Caco-2 (cell line): Measurements from ENCODE around the gene SOCS4. TPM values are rescaled to one million over a fixed set of nuclear protein-coding genes. Genes with fewer than 3 reads are reported as not detected.

Source experiments
- BruUV-seq: library from RNA; stranded (reverse); fragments of 400-500 nt; replicated peaks from 2 replicates; lab custom pipeline; 2021; lab: Mats Ljungman, UMichigan
- CTCF ChIA-PET: fragments of 300-600 bp; sonication (Branson Sonifier 250); formaldehyde crosslinking; loops from one replicate; lab custom pipeline; 2022; ENCODE audit warnings: antibody characterized with exemption; lab: Charles Lee
- POLR2A ChIA-PET: fragments of 300-600 bp; sonication (Branson Sonifier 250); formaldehyde crosslinking; loops from one replicate; lab custom pipeline; 2022; ENCODE audit warnings: antibody characterized with exemption; lab: Charles Lee
- DNase-seq, 2 experiments: peaks; one replicate each; pipeline versions ENCODE4 v3.0.0 to v3.0.0-alpha.2; 2020 to 2022
- H3K27me3 ChIP-seq: replicated peaks from 2 replicates; pipeline ENCODE4 v1.6.0; 2011; ENCODE audit warnings: low read length; ENCODE audit not compliant: control insufficient read depth, insufficient read depth
- H3K36me3 ChIP-seq: 2 replicates; pipeline ENCODE4 v1.5.1; 2011; ENCODE audit warnings: low read length; ENCODE audit not compliant: control insufficient read depth, insufficient read depth
- H3K4me1 ChIP-seq: fragments of 250-450 bp; sonication (Bioruptor Pico); 2 replicates; pipeline ENCODE4 v1.5.1; 2020; ENCODE audit warnings: mild to moderate bottlenecking
- H3K4me3 ChIP-seq: 2 replicates; pipeline ENCODE4 v1.5.1; 2011; ENCODE audit warnings: low read depth, mild to moderate bottlenecking, control low read depth, low read length
- H3K9me3 ChIP-seq: fragments of 250-450 bp; sonication (Bioruptor Pico); 2 replicates; pipeline ENCODE4 v1.5.1; 2020; ENCODE audit warnings: mild to moderate bottlenecking, moderate library complexity
- H3K27ac Mint-ChIP-seq: one replicate; pipeline ENCODE4 v1.8.0; 2022; ENCODE audit warnings: mixed read lengths; ENCODE audit not compliant: unreplicated experiment
- H3K27me3 Mint-ChIP-seq: one replicate; pipeline ENCODE4 v1.8.0; 2022; ENCODE audit warnings: mixed read lengths; ENCODE audit not compliant: insufficient read depth, unreplicated experiment
- H3K36me3 Mint-ChIP-seq: one replicate; pipeline ENCODE4 v1.8.0; 2022; ENCODE audit warnings: mild to moderate bottlenecking, mixed read lengths; ENCODE audit not compliant: insufficient read depth, unreplicated experiment
- H3K4me1 Mint-ChIP-seq: one replicate; pipeline ENCODE4 v1.8.0; 2022; ENCODE audit warnings: low read depth, mixed read lengths; ENCODE audit not compliant: unreplicated experiment
- H3K4me3 Mint-ChIP-seq: one replicate; pipeline ENCODE4 v1.8.0; 2022; ENCODE audit warnings: mild to moderate bottlenecking, moderate library complexity, mixed read lengths; ENCODE audit not compliant: unreplicated experiment
- H3K9me3 Mint-ChIP-seq: one replicate; pipeline ENCODE4 v1.8.0; 2022; ENCODE audit warnings: mixed read lengths; ENCODE audit not compliant: unreplicated experiment
- intact Hi-C: fragments of 100-400 bp; cut with micrococcal nuclease; formaldehyde crosslinking; loops from one replicate; pipeline ENCODE4 v1.10.0; 2022; ENCODE audit not compliant: unreplicated experiment
- total RNA-seq: library from RNA; stranded (reverse); gene quantifications from 2 replicates; pipeline ENCODE4 v1.2.3, GENCODE V29; 2022
- TF ChIP-seq, protein P1 (sequence below), 2 experiments: fragments of 200-600 bp in 1 of 2; IDR thresholded peaks; 1 replicate in 1 of 2; 2 replicates in 1 of 2; pipeline versions ENCODE4 v1.5.1 to v1.8.0; 2011 to 2022; ENCODE audit warnings: antibody characterized with exemption in 1 of 2, control low read depth in 1 of 2, inconsistent platforms in 1 of 2, low read depth in 1 of 2, low read length in 1 of 2, mild to moderate bottlenecking in 1 of 2, moderate library complexity in 1 of 2; ENCODE audit not compliant: insufficient read depth in 1 of 2, severe bottlenecking in 1 of 2, unreplicated experiment in 1 of 2

Gene SOCS4
- total RNA-seq, 1 experiment from 2014 or later: 24.8 TPM

DNA sequence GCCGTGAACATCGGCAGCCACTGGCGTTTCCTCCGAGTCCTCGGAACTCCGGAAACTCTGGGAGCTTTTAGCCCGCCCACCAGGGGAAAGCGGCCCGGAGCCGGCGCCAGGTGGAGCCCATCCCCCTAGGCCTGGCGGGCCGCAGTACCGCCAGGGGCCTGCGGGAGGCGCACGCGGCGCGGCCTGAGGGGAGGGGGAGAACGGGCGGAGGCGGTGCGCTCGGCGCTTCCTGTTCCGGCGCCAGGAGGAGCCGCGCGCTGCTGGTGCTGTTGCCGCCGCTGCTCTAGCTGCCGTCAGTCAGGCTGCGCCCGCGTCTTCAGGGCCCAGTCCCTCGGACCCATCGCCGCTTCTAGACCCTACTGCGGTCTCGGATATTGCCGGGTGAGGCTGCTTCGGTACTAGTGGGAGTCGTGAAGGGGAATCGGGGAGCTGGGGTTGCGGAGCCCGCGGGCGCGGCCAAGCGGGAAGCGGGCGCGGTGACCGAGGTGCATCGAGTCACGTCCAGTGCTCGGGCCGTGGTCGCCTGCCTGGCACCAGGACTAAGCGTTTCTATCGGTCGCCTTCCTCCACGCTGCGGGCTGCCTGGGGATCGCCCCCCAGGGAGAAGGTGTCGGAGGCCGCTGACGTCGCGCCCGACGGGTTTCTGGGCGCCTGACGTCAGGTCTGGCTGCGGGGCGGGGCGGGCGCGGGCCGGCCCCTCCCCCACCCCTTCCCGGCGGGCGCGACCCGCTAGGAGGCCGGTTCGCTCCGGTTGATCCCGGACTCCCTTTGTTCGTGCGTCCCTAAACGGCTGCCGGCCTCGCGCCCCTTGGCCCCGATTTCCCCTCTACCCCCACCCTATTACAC, 24.6 kb downstream of the SOCS4 start, which contains the start of gene MAPK1IP1L:
MAPK1IP1L (plus strand) TSS at position 225 of the 846 bp plus-strand sequence. CDS start 10,037 bp downstream, outside the sequence.
- peak within 1 kb of the TSS; percentile 93 for H3K4me3 ChIP-seq
- intact Hi-C loops: loop anchor here (1.0 kb wide), 3 partner anchors 24 to 110 kb away; partner anchors contain the start of genes SOCS4 and WDHD1
- TF ChIP-seq, protein P1, sequence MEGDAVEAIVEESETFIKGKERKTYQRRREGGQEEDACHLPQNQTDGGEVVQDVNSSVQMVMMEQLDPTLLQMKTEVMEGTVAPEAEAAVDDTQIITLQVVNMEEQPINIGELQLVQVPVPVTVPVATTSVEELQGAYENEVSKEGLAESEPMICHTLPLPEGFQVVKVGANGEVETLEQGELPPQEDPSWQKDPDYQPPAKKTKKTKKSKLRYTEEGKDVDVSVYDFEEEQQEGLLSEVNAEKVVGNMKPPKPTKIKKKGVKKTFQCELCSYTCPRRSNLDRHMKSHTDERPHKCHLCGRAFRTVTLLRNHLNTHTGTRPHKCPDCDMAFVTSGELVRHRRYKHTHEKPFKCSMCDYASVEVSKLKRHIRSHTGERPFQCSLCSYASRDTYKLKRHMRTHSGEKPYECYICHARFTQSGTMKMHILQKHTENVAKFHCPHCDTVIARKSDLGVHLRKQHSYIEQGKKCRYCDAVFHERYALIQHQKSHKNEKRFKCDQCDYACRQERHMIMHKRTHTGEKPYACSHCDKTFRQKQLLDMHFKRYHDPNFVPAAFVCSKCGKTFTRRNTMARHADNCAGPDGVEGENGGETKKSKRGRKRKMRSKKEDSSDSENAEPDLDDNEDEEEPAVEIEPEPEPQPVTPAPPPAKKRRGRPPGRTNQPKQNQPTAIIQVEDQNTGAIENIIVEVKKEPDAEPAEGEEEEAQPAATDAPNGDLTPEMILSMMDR (IDR thresholded peaks at IDR 0.05; ENCODE audit: insufficient read depth in 1 of 2, low read depth in 1 of 2, low read length in 1 of 2, severe bottlenecking in 1 of 2, unreplicated experiment in 1 of 2): peak; percentile 85 to 94
- no peaks in the 10 kb centered on the region for H3K27me3 Mint-ChIP-seq
- H3K36me3 Mint-ChIP-seq: peaks cover 31% of the 10 kb centered on the region
- peak within 1 kb of the TSS; percentile 88 for H3K4me3 Mint-ChIP-seq
- POLR2A ChIA-PET: interaction anchor here (0.6 to 3.0 kb wide), 20 partner anchors 9 to 1440 kb away, joined by 3 to 46 read pairs (median 4); partner anchors contain the start of genes LGALS3, SOCS4 and WDHD1
- peak within 1 kb of the TSS; percentile 89 for H3K27ac Mint-ChIP-seq
- H3K9me3 Mint-ChIP-seq: no peaks in the 10 kb centered on the region
- no TSS peak for BruUV-seq
- H3K4me1 Mint-ChIP-seq: peaks cover 11% of the 10 kb centered on the region
- H3K4me1 ChIP-seq: peaks cover 11% of the 10 kb centered on the region; the same call in 1 of the 2 replicates
- CTCF ChIA-PET: interaction anchor here (0.5 to 1.9 kb wide), 12 partner anchors 8 to 149 kb away, joined by 3 to 19 read pairs (median 4); partner anchors contain the start of genes GCH1, SOCS4 and WDHD1
- H3K9me3 ChIP-seq: no peaks in the 10 kb centered on the region
- H3K27me3 ChIP-seq: no peaks in the 10 kb centered on the region
- DNase-seq: peak; percentile 93 to 97
- no peaks in the 10 kb centered on the region for H3K36me3 ChIP-seq

DNA sequence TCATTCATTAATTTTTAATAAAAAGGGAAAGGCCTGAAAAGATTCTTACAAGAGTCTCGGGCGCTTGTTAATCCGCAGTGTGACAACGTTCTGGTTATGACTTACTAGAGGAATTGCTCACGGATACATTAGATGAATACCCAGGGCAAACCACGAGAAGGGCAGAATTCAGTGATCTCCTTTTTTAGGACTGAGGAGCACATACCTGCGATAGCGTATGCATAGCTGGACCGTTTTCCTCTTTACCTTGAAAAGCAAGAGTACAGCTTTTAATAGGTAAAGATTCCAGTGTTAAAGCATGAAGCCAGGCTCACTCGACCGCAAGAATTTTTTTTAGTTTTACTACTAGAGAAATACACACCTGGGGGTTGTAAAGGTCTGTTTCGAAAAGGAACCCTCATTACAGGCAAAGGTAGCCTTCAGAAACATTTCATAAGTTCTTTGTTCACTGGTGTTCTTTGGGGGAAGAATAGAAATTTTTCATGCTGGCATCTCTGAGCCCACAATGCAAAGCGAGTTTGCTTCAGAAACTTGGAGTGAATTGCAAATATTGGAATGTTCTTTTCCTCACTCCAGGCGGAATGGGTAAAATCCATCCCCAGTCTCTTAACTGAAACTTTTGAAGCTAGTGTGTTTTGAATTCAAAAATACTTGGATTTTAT, 25.4 kb downstream of the SOCS4 start:
- H3K36me3 Mint-ChIP-seq: peaks cover 33% of the 10 kb centered on the region
- H3K9me3 ChIP-seq: no peaks in the 10 kb centered on the region
- CTCF ChIA-PET: interaction anchor here (1.4 to 1.9 kb wide), 4 partner anchors 8 to 25 kb away, joined by 3 to 19 read pairs (median 6); partner anchors contain the start of genes SOCS4 and WDHD1
- intact Hi-C loops: no loop called here
- TF ChIP-seq, protein P1 (IDR thresholded peaks at IDR 0.05; ENCODE audit: insufficient read depth in 1 of 2, low read depth in 1 of 2, low read length in 1 of 2, severe bottlenecking in 1 of 2, unreplicated experiment in 1 of 2): no peak
- no peaks in the 10 kb centered on the region for H3K9me3 Mint-ChIP-seq
- H3K4me3 ChIP-seq: peak overlapping the region; percentile 93
- BruUV-seq: TSS peak; percentile 46
- H3K4me1 ChIP-seq: peaks cover 11% of the 10 kb centered on the region; the same call in 1 of the 2 replicates
- peaks cover 11% of the 10 kb centered on the region for H3K4me1 Mint-ChIP-seq
- no peaks in the 10 kb centered on the region for H3K27me3 Mint-ChIP-seq
- peak overlapping the region; percentile 88 for H3K4me3 Mint-ChIP-seq
- no peaks in the 10 kb centered on the region for H3K27me3 ChIP-seq
- POLR2A ChIA-PET: interaction anchor here (0.6 to 3.0 kb wide), 10 partner anchors 25 to 483 kb away, joined by 3 to 46 read pairs (median 6); partner anchors contain the start of genes LGALS3, SOCS4 and WDHD1
- H3K36me3 ChIP-seq: no peaks in the 10 kb centered on the region
- DNase-seq: no peak
- peak overlapping the region; percentile 89 for H3K27ac Mint-ChIP-seq

DNA sequence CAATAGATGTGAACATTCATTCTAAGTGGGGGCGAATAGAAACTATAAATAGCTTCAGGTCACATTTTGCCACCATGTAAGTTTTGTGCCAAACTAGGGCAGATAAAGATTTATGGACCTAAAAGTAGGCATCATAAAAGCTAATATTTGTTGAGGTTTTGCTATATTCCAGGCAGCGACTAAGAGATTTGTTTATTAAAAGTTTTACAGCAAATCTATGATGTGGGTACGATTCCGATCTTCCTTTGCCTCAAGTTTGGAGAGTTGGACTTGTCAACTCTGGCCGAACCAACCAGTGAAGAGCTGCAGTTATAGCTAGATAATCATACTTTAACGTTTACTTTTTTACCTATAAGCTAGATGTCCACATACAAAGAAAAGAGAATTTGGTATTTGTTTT, 26.0 kb downstream of the SOCS4 start:
- H3K4me3 Mint-ChIP-seq: peak overlapping the region; percentile 88
- Histone ChIP-seq H3K36me3 (no peaks in the 10 kb centered on the region), H3K4me3 (peak overlapping the region; percentile 93), H3K9me3 (no peaks in the 10 kb centered on the region), H3K27me3 (no peaks in the 10 kb centered on the region), H3K4me1 (peaks cover 11% of the 10 kb centered on the region; the same call in 1 of the 2 replicates)
- TF ChIP-seq, protein P1 (IDR thresholded peaks at IDR 0.05; ENCODE audit: insufficient read depth in 1 of 2, low read depth in 1 of 2, low read length in 1 of 2, severe bottlenecking in 1 of 2, unreplicated experiment in 1 of 2): no peak
- intact Hi-C loops: no loop called here
- no TSS peak for BruUV-seq
- H3K27me3 Mint-ChIP-seq: no peaks in the 10 kb centered on the region
- H3K36me3 Mint-ChIP-seq: peaks cover 39% of the 10 kb centered on the region
- H3K9me3 Mint-ChIP-seq: no peaks in the 10 kb centered on the region
- peaks cover 11% of the 10 kb centered on the region for H3K4me1 Mint-ChIP-seq
- ChIA-PET POLR2A (interaction anchor here (0.6 to 3.0 kb wide), 2 partner anchors 25 to 71 kb away, joined by 13 to 46 read pairs; no protein-coding TSS in a partner anchor), CTCF (no interaction called here)
- peak overlapping the region; percentile 89 for H3K27ac Mint-ChIP-seq
- no peak for DNase-seq
